GM10266 (cell line): ENCODE data around the gene AOPEP.
"Not testable (repeated sequence)": the region's sequence is repeated elsewhere in the genome, so short reads cannot be mapped to it uniquely, and the experiment has no call there.

Experiments used
- DNase-seq: peaks from one replicate; pipeline ENCODE4 v3.0.0; 2012; ENCODE audit errors: extremely low spot score
- TF ChIP-seq, protein P1 (sequence below): IDR thresholded peaks from 2 replicates; pipeline ENCODE4 v1.5.1; 2012; ENCODE audit warnings: mild to moderate bottlenecking, low read depth; ENCODE audit not compliant: control insufficient read depth, insufficient read depth; ENCODE audit errors: missing control alignments

Gene AOPEP

DNA sequence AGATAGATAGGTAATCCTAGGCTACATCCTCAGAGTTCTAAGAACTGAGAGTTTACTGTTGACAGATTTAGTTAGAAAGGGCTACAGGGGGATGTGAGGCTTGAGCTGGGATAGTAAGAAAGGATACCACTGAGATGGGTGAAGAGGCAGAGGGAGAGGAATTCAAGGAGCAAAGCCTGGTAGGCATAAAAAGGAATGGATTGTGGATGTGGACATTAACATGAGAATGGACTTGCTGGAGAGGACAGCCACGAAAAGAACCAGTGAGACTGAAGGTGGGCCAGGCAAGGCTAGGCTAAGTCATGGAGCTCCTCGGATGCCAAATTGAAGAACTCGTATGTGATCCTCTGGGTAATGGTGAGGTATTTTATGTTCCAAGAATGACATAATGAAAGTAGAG lies 211.9 kb downstream of the AOPEP start:
- DNase-seq = no peak
- TF ChIP-seq, protein P1, sequence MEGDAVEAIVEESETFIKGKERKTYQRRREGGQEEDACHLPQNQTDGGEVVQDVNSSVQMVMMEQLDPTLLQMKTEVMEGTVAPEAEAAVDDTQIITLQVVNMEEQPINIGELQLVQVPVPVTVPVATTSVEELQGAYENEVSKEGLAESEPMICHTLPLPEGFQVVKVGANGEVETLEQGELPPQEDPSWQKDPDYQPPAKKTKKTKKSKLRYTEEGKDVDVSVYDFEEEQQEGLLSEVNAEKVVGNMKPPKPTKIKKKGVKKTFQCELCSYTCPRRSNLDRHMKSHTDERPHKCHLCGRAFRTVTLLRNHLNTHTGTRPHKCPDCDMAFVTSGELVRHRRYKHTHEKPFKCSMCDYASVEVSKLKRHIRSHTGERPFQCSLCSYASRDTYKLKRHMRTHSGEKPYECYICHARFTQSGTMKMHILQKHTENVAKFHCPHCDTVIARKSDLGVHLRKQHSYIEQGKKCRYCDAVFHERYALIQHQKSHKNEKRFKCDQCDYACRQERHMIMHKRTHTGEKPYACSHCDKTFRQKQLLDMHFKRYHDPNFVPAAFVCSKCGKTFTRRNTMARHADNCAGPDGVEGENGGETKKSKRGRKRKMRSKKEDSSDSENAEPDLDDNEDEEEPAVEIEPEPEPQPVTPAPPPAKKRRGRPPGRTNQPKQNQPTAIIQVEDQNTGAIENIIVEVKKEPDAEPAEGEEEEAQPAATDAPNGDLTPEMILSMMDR = no peak

DNA sequence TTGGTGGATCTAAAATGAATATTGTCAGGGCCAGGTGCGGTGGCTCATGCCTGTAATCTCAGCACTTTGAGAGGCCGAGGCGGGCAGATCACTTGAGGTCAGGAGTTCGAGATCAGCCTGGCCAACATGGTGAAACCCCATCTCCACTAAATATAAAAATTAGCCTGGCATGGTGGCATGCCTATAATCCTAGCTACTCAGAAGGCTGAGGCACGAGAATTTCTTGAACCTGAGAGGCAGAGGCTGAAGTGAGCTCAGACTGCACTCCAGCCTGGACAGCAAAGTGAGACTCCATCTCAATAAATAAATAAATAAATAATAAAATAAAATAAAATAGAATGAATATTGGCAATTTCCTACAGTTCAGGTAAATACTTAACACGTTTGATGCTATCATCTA lies 213.8 kb downstream of the AOPEP start:
- DNase-seq = not testable (repeated sequence)

DNA sequence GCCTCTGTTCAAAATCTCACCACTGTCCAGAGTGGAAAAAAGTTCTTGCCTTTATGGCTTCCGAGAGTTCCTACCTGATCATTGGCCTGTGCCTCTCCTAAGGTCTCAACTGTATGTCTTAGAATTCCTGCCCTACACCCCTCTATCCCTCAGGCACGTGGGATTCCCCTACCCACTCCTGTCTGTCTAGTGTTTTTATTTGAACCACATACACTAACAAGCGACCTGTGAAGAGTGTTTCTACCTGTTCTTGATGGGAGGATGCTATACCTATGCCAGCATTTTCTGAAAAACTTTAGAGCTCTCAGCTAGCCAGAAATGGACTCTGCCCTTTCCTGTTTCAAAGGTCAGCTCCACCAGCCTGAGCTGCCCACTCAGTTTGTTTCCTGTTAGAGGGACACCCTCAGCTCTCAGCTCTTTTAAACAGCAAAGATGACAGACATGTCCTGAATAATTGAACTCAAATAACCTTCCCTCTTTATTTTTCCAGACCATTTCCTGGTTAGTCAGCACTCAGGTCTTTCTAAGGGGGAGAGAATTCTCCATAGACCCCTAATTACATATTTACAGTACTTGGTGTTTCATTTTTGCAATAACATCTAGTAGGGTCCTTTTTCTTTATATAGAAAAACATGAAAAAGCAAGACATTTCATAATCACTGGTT lies 214.8 kb downstream of the AOPEP start:
- TF ChIP-seq, protein P1 = no peak
- no peak for DNase-seq

DNA sequence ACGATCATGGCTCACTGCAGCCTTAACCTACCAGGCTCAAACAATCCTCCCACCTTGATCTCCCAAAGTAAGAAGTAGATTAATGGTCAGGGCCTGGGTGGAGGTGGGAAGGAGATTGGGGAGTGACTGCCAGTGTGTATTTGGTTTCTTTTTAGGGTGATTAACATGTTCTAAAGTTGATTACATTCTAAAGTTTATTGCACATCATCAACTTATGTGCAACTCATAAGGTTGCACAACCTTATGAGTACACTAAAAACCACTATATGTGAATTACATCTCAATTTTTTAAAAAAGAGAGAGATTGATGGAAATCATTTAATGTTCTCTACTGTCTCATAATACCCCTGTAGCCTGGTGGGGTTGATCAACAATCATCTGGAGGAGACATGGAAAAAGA lies 218.1 kb downstream of the AOPEP start:
- DNase-seq = no peak
- TF ChIP-seq, protein P1 = no peak

DNA sequence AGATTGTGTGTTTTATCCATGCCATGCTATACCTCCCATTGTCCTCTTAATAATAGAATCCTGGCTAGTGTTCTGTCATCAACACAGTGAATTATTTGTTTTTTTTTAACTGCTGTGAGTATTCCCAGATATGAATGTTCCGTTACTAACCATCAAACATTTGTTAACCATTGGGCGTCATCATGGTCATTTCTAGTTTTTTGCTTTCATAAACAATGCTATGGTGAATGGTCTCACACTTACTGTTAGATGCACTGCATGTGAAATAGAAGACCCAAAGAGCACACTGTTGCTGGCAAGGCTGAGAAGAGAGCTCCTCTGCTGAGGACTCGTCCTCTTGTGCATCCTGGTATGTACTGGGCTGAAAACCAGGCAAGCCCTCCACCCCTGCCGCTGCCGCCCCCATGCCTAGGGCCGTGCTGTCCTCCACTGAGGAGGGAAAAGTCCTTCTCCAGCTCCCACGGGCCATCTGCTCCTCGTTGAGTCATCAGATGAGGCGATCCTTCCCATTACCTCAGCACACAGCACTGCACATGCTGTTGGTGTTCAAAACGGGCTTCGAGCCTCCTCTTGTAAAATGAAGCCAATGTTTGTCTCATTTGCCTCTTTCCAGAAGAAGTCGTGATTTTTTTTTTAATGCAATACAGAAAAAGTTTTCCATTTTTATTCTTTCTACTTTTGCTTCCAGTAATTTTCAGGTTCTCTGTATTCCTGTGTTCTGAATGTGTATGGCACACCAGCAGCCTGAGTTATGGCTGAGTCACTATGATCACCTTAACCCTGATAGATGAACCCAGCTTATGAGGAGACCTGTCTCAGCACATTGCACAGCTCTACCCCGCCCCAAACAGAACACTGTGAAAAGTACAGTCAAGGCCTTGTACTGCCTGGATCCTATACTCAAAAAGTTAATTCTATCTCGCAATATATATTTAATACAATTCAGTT lies 219.0 kb downstream of the AOPEP start:
- TF ChIP-seq, protein P1 = no peak
- DNase-seq = no peak

DNA sequence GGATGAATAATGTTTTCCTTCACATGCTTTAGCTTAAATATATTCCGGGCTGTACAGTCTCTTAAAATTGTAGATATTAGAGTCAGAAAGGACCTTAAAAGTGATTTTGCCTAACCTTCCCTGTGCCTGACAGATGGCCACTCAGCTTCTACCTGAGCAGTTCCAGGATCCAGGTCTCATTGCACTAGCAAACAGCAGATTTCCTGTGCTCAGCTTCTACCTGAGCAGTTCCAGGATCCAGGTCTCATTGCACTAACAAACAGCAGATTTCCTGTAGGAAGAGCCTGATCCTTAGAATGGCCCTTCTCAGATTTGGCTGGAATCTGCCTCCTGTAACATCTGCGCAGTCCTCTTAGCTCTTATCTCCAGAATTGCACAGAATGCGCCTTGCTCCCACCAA lies 219.8 kb downstream of the AOPEP start:
- DNase-seq = no peak
- TF ChIP-seq, protein P1 = no peak

DNA sequence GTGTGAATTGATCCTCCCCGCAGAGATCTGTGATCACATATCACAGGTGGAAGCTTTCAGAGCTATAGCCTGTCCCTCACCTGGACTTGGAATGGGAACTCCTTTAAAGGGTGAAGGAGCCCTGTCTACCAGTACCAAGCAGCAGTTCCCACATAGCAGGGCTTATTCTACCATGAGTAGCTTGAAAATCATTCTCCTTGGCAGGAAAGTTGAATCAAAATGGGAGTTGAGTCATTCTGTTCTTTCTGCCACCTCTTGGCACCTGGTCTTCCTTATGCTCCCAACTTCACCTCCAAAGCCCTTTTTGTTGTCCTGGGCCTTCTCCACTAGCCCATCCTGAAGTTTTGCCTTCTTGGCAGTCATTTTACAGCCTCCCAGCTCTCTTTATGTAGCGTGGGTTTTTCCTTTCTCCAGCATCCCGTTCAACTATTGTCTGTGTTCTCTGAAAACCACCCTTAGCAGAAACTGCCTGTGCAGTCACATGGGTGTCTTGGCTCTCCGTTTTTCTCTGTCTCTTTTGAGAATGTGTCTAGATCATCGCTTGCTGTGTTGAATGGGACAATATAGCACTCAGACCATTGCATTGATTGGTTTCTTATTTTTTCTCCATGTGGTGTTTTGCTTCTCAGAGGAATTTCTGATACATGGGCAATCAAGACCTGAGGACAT lies 222.2 kb downstream of the AOPEP start:
- DNase-seq = no peak
- TF ChIP-seq, protein P1 = no peak
